Stimulated activated CD8-positive, alpha-beta memory T cell treated with anti-CD3 and anti-CD28 coated beads, Interleukin-7, amount 100 ng/mL, for 1 hour (primary cell): ENCODE results near the gene YBX1.
"Not testable (repeated sequence)": the region's sequence is repeated elsewhere in the genome, so short reads cannot be mapped to it uniquely, and the experiment has no call there.

ENCODE experiments used
- DNase-seq, 2 donors: peaks; one replicate each; pipeline ENCODE4 v3.0.0-alpha.2; 2020; ENCODE audit warnings: low read depth in 2 of 2

The YBX1 gene

DNA sequence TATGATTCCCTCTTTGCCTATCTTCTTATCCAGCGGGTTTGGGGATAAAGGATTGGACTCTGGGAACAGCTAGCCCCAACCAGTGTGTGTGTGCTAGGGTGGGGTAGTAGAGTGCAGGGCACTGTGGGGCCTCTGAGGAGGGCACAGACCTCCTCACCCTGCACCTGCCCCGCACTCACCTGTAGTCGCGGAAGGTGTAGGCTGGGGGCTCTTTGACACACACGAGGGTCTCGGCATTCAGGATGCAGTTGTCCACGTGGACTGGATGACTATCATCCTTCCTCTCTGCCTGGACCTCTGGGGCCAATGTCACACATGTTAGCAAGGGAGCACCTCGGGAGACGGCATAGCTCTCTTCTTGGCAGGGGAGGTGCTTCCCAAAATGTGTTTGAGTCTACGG is 65.8 kb downstream of the YBX1 start:
- no peak for DNase-seq

DNA sequence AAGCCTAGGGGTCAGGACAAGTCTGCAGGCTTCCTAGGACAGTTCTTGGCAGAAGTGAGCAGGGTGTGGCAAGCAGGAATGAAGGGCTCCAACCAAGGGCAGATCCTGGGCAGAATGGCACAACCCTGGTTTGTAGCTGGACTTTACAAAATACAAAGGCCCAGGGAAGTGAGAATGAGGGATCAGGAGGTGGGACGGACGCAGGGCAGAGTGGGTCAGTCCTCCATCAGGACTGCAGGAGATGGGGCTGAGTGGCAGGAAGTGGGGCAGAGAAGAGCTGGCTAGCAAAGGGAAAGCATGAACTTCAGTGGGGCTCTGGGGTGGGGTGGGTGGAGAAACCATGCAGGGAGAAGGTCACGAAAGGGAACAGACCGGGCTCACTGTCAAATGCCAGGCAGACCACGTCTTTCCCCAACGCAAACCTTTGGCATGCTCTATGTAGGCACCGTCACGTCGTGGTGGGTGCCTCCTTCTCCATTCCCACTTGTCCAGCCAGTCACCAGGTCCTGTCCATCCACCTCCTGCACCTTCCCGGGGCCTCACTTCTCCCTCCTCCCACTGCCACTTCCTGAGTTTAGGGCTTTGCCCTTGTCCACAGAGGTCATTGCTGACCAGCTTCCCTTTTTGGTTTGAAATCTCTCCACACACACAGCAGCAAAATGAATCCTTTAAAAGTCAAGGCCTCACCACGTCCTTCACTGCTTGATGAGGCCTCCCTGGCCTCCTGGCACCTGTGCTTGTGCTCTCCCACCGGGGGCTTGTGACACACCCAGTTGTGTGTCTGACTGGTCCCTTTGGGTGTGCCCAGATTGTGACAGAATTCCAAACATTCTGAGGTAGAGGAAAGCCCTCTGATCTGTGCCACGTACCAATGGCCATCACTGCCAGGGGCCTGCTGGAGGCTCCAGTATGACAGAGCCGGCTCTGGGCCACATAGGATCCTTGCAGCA is 66.5 kb downstream of the YBX1 start:
- no peak for DNase-seq

DNA sequence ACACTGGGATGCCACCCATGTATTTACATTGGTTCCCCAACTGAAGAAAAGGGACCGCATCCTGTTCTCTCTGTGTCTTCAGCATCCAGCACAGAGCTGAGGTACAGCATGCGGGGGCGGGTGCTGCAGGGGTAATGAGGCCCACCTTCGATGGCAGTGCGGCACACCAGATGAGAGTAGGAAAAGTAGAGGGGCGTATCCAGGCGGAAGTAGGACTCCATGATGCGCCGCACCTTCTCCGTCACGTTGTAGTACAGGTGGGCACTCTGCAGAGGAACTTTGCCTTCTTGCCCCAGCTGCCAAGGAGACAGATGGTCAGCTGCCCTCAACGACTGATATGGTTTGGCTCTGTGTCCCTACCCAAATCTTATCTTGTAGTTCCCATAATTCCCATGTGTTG is 67.8 kb downstream of the YBX1 start:
- no peak for DNase-seq

DNA sequence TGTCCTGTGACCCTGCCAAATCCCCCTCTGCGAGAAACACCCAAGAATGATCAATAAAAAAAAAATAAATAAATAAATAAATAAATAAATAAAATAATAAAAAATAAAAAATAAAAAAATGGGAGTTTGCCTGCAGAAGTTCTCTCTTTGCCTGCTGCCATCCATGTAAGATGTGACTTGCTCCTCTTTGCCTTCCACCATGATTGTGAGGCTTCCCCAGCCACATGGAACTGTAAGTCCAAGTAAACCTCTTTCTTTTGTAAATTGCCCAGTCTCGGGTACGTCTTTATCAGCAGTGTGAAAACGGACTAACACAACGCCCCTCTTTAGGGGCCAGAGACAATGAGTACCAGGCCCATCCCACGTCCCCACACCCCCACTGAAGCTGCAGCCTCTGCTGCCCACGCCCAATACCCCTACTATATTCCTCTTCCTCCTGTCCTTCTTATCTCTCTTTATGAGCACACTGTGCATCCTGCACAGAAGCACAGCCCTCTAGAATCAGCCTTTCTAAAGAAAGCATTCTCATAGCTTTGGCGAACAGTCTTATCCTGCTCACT is 69.4 kb downstream of the YBX1 start:
- DNase-seq: not testable (repeated sequence)

DNA sequence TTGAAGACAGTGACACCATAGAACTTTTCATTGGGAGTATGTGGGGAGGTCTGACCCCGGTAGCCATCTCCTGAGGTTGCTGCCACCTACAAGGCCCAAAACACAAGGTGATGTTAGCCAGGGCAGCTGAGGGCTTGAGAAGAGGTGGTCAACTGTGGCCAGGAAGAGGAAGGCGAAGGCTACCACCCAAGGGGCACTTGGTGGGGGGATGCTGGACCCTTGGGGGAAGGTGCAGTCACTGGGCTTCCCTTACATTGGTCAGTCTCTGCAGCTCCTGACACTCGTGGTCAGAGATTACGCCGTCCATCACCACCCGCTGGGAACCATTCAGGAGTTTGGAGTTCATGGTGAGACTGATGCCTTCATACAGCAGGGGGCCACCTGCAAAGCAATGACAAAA is 70.1 kb downstream of the YBX1 start:
- no peak for DNase-seq

DNA sequence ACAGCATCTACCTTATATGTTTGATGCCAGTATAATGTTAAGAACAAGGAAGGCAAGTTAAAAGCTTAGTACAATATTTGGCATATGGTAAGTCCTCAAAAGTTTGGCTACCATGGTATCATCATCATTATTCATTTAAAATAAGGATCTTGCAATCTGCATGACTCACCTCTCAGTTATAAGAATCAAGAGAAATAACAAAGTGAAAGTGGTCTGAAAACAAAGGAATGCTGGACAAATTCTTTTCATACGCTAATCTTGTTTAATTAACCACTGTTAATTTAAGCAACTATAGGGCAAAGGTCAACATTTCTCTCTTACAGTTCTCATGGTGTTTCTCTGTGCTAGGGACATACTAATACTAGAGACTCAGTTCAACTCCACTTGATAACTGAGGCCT is 70.9 kb downstream of the YBX1 start:
- no peak for DNase-seq
